GM13977 (cell line): ENCODE results near the gene MGAT4D.

Source experiments
- DNase-seq: peaks from one replicate; pipeline ENCODE4 v3.0.0; 2012; ENCODE audit warnings: low spot score
- CTCF ChIP-seq: IDR thresholded peaks from 2 replicates; pipeline ENCODE4 v1.5.1; 2012; ENCODE audit warnings: mild to moderate bottlenecking, control low read depth; ENCODE audit not compliant: insufficient read depth; ENCODE audit errors: extremely low read depth, missing control alignments
- in situ Hi-C: fragments of 300-500 bp; cut with MboI; formaldehyde crosslinking; loops from one replicate; pipeline ENCODE4 v1.12.0; 2022; ENCODE audit warnings: low sequenced_read_pairs, low pct_unique_long_range_greater_than_20kb, mixed read lengths, inconsistent platforms; ENCODE audit not compliant: unreplicated experiment

Gene MGAT4D

DNA sequence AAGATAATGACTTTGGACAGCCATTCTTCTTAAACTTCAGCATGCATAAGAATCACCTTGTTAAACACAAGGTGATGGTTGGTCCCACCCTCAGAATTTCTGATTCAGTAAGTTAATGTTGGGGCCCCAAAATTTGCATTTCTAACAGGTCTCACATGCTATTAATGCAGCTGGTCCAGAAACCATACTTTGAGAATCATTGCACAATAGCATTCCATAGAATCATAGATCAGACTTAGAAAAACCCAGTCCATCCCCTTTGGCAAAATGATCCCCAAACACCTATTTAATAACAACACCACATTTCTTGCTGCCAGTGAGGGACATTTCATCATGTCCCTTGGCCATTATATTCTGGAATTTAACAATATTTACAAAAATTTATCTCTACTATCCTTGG, 6.2 kb upstream of the MGAT4D start:
- TF ChIP-seq CTCF, result no peak
- DNase-seq, result no peak
- in situ Hi-C loops, result no loop called here

GRCh38 chr4:140499391-140499790, 1.3 kb upstream of the MGAT4D start:
- in situ Hi-C loops, result no loop called here
- no peak for TF ChIP-seq CTCF
- DNase-seq, result no peak

GRCh38 chr4:140497405-140497746, 717 bp downstream of the MGAT4D start:
- no peak for TF ChIP-seq CTCF
- in situ Hi-C loops, result no loop called here
- DNase-seq, result no peak

- no peak for DNase-seq
- TF ChIP-seq CTCF, result no peak
- in situ Hi-C loops, result no loop called here
These were observed 12.2 kb downstream of the MGAT4D start for GRCh38 chr4:140485939-140486338.

DNA sequence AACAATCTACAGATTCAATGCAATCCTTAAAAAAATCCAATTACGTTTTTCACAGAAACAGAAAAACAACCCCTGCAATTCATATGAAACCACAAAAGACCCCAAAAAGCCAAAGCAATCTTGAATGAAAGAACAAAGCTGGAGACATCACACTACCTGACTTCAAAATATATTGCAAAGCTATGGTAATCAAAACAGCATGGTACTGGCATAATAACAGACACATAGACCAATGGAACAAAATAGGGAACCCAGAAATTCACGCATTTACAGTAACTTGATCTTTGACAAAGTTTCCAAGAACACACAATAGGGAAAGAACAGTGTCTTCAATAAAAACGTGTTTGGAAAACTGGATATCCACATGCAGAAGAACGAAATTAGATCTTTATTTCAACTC, 14.6 kb downstream of the MGAT4D start:
- no peak for DNase-seq
- in situ Hi-C loops, result no loop called here
- TF ChIP-seq CTCF, result no peak

- no peak for TF ChIP-seq CTCF
- DNase-seq, result no peak
- in situ Hi-C loops, result no loop called here
These were observed 25.9 kb downstream of the MGAT4D start for GRCh38 chr4:140472156-140472555.
